HG02763 (cell line): ENCODE measurements around the gene PLD4.
"Not testable (repeated sequence)": the region's sequence is repeated elsewhere in the genome, so short reads cannot be mapped to it uniquely, and the experiment has no call there.

Experiments used
- ATAC-seq: cut with Tn5 transposase; IDR thresholded peaks from one replicate; pipeline ENCODE4 v1.9.1; 2021; ENCODE audit warnings: mild to moderate bottlenecking, moderate library complexity; ENCODE audit not compliant: unreplicated experiment

PLD4 gene, protein sequence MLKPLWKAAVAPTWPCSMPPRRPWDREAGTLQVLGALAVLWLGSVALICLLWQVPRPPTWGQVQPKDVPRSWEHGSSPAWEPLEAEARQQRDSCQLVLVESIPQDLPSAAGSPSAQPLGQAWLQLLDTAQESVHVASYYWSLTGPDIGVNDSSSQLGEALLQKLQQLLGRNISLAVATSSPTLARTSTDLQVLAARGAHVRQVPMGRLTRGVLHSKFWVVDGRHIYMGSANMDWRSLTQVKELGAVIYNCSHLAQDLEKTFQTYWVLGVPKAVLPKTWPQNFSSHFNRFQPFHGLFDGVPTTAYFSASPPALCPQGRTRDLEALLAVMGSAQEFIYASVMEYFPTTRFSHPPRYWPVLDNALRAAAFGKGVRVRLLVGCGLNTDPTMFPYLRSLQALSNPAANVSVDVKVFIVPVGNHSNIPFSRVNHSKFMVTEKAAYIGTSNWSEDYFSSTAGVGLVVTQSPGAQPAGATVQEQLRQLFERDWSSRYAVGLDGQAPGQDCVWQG

GRCh38 chr14:104924421-104925213 lies at the start of gene PLD4:
PLD4 (plus strand) TSS chr14:104924879; CDS start chr14:104927141, 2,262 bp downstream.
- no peak for ATAC-seq

GRCh38 chr14:104875412-104875751 lies 49.3 kb upstream of the PLD4 start:
- no peak for ATAC-seq

- ATAC-seq = no peak
Observed at GRCh38 chr14:104875811-104876210, 48.9 kb upstream of the PLD4 start.

GRCh38 chr14:104876251-104876699 lies 48.4 kb upstream of the PLD4 start:
- ATAC-seq = no peak

GRCh38 chr14:104877066-104877805 lies 47.4 kb upstream of the PLD4 start:
- ATAC-seq = no peak

DNA sequence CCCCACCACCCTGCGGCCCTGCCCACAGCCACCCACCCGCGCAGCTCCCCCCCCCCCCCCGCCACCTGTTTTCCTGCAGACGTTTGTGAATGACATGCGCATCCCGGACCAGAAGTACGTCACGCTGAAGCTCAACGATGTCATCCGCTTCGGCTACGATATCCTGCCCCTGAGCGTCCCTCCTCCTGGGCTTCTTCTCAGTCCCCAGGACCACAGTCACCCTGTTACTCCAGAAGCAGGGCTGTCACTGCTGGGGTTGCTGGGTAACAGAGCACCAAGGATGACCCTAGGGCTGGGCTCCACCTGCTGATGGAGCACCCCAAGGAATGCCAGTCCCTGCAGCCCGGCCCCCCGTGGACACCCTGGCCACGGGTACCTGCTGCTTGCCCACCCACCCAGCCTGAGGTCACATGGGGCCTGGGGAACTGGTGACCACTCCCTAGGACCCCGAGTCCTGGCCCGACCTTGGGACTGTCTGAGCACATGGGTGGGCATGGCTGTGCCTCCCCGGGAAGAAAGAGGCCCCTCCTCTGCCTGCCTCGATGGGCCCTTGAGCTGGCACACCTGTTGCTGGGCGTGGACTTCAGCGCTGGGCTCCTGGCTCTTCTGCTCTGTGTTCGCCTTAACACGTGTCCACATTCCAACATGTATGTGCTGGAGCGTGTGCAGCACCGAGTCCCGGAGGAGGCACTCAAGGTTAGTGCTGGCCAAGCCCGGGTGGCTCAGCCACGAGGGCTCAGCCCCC lies 46.7 kb upstream of the PLD4 start:
- no peak for ATAC-seq

DNA sequence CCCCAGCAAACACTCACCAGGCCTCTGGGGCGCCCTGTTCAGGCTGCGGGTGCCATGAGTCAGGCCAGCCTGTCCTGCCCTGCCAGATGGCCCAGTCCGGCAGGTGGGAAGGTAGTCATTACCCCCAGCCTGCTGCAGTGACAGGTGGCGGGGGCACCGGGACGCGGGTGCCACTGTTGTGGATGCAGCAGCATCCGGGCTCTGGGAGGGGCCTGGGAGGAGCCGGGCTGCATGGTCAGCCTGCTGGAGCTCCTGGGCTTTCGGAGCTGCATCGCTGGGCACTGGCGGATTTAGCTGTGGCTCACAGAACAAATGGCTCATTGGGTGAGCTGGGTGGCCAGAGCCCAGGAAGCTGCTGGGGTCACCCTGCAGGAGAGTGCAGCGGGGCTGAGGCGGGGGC lies 46.1 kb upstream of the PLD4 start:
- no peak for ATAC-seq

DNA sequence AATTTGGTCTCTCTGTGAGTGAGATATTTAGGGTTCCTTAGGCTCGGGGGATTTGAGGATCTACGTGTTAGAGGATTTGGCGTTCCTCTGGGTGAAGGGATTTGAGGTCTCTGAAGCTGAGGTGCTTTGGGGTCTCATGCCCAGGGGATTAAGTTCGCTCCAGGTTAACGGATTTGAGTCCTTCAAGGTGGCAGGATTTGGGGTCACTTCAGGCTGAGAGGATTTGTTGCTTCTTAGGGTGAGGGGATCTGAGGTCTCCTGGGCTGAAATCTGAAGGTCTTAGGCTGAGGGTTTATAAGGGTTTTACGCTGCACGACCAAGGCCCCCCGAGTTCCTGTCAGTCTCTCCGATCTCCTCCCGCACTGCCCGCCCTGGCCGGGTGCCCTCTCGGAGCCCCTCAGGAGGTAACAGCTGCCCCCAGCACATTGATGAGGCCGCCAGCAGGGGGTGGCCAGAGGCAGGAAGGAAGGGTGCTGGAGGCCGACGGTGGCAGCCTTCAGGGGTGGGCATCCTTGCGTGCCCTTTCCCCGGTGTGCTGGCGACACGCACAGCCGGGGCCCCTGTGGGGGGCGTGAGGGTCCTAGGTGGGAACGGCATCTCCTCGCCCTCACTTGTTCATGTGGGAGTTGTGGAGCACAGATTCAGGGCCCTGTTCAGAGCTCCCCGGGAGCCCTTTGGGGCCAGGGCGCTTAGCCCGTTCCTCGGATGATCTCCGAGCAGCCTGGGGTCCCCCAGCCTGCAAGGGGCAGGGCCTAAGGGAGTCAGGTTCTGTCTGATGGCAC lies 45.3 kb upstream of the PLD4 start:
- ATAC-seq = no peak

DNA sequence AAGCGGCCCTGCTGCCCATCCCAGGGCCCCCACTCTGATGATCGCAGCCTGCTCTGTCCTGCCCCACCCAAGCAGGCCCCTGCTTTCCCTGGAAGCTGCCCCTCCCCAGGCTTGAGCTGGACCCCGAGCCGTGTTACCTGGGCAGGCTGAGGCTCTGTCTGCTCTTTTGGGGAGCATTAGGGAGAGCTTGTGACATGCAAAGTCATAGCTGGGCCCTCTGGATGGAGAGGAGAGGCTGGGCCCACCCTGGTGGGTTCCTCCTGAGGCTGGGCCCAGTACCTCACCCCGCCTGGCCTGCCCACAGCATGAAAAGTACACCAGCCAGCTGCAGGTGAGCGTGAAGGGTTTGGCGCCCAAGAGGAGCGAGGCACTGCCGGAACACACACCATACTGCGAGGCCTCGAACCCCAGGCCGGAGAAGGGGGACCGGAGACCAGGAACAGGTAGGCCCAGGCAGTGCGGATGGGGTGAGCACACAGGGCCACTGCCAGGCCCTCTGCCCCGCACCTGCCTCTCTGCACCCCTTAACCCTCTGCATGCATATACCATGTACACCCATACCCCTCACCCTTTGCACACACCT lies 44.6 kb upstream of the PLD4 start:
- ATAC-seq = no peak

DNA sequence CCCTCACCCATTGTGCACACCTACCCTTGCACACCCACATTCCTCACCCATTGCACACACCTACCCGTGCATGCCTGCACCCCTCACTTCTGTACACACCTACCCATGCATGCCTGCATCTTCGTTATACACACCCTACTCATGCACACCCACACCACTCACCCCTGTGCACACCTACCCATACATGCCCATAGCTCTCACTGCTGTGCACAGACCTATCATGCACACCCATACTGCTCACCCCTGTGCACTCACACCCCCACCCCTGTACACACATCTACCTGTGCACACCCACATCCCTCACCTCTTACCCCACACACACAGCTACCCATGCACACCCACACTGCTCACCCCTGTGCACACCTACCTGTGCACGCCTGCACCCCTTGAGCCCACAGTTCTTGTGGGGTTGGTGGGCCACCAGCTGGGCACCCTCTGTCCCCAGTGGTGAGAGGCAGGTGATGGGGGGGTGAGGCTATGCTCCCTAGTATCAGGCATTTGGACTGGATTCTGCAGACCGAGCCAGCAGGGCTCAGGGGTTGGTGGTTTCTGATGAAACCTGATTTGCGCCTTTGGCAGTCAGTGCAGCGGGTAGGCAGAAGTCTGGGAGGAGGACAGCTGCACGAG lies 44.0 kb upstream of the PLD4 start:
- no peak for ATAC-seq

- ATAC-seq = no peak
Observed at GRCh38 chr14:104881369-104881979, 43.2 kb upstream of the PLD4 start.

GRCh38 chr14:104882325-104882973 lies 42.2 kb upstream of the PLD4 start:
- ATAC-seq = no peak

DNA sequence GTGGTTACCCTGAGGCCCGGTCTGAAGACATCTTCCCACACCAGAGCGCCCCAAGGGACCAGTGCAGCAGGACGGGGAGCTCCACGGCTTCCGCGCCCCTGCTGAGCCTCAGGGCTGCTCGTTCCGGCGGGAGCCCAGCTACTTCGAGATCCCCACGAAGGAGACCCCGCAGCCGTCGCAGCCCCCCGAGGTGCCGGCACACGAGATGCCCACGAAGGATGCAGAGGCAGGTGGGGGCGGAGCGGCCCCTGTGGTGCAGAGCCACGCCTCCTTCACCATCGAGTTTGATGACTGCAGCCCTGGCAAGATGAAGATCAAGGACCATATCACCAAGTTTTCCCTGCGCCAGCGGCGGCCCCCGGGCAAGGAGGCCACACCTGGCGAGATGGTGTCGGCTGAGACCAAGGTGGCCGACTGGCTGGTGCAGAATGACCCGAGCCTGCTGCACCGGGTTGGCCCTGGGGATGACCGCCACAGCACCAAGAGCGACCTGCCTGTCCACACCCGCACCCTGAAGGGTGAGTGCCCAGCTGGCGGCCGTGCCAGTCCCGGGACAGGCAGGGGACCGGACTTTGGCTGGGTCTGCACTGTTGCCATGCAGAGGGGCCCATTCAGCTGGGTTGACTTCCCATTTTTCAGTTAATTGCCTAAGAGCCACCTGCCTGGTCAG lies 41.6 kb upstream of the PLD4 start:
- no peak for ATAC-seq

- no peak for ATAC-seq
Observed at GRCh38 chr14:104883681-104884361, 40.9 kb upstream of the PLD4 start.

- not testable (repeated sequence) for ATAC-seq
Observed at GRCh38 chr14:104884381-104884780, 40.3 kb upstream of the PLD4 start.

GRCh38 chr14:104885031-104885972 lies 39.4 kb upstream of the PLD4 start:
- ATAC-seq = no peak
